Fibroblast of lung (primary cell): ENCODE data around the gene CNNM2. TPM values are rescaled to one million over a fixed set of nuclear protein-coding genes. Genes with fewer than 3 reads are reported as not detected.

Source experiments
- DNase-seq, 2 donors: peaks; one replicate each; pipeline versions ENCODE4 v3.0.0 to v3.0.0-alpha.2; 2010; ENCODE audit warnings: low read depth in 2 of 2
- H2AFZ ChIP-seq: 2 replicates; pipeline ENCODE4 v1.5.1; 2012; ENCODE audit warnings: low read length, control low read depth, inconsistent platforms
- H3K27ac ChIP-seq: 2 replicates; pipeline ENCODE4 v1.5.1; 2011; ENCODE audit warnings: low read length, control low read depth; ENCODE audit not compliant: insufficient read depth
- H3K27me3 ChIP-seq: 2 replicates; pipeline ENCODE4 v1.5.1; 2011; ENCODE audit warnings: mild to moderate bottlenecking, low read length; ENCODE audit not compliant: control insufficient read depth, insufficient read depth
- H3K36me3 ChIP-seq: 2 replicates; pipeline ENCODE4 v1.5.1; 2011; ENCODE audit warnings: low read length; ENCODE audit not compliant: control insufficient read depth, insufficient read depth
- H3K4me1 ChIP-seq: 2 replicates; pipeline ENCODE4 v1.5.1; 2011; ENCODE audit warnings: low read length; ENCODE audit not compliant: control insufficient read depth, insufficient read depth; ENCODE audit errors: extremely low read depth
- H3K4me2 ChIP-seq: 2 replicates; pipeline ENCODE4 v1.5.1; 2011; ENCODE audit warnings: low read length, control low read depth; ENCODE audit not compliant: insufficient read depth; ENCODE audit errors: extremely low read depth
- H3K4me3 ChIP-seq, 4 experiments: fragments of 200-600 bp in 1 of 4; sonication (generic) in 1 of 4; replicated peaks in 1 of 4; 2 replicates each; pipeline ENCODE4 v1.5.1; 2011 to 2016; ENCODE audit warnings: low read length in 4 of 4, low read depth in 3 of 4, mild to moderate bottlenecking in 3 of 4, control low read depth in 2 of 4, inconsistent platforms in 1 of 4, mixed read lengths in 1 of 4; ENCODE audit not compliant: insufficient read depth in 1 of 4; ENCODE audit errors: control extremely low read depth in 1 of 4
- H3K79me2 ChIP-seq: 2 replicates; pipeline ENCODE4 v1.5.1; 2012; ENCODE audit warnings: mild to moderate bottlenecking, low read length, inconsistent platforms; ENCODE audit not compliant: control insufficient read depth, insufficient read depth
- H3K9ac ChIP-seq: 2 replicates; pipeline ENCODE4 v1.5.1; 2011; ENCODE audit warnings: mild to moderate bottlenecking, low read length, control low read depth; ENCODE audit not compliant: insufficient read depth
- H3K9me3 ChIP-seq: 2 replicates; pipeline ENCODE4 v1.5.1; 2012; ENCODE audit warnings: low read depth, low read length; ENCODE audit not compliant: control insufficient read depth, insufficient read depth
- H4K20me1 ChIP-seq: 2 replicates; pipeline ENCODE4 v1.5.1; 2011; ENCODE audit warnings: low read length; ENCODE audit not compliant: control insufficient read depth, insufficient read depth; ENCODE audit errors: extremely low read depth
- CTCF ChIP-seq, 2 donors: IDR thresholded peaks in 1 of 2; conservative IDR thresholded peaks in 1 of 2; 1 replicate in 1 of 2; 2 replicates in 1 of 2; pipeline ENCODE4 v1.5.1; 2011 to 2012; ENCODE audit warnings: low read length in 2 of 2, control low read depth in 1 of 2, inconsistent platforms in 1 of 2, low read depth in 1 of 2, mild to moderate bottlenecking in 1 of 2
- EZH2 ChIP-seq: IDR thresholded peaks from 2 replicates; pipeline ENCODE4 v1.5.1; 2012; ENCODE audit warnings: low read length, control low read depth, mild to moderate bottlenecking; ENCODE audit errors: missing control alignments
- polyA plus RNA-seq, 2 donors: library from polyadenylated mRNA; depleted of rRNA in 1 of 2; stranded (reverse) in 1 of 2; unstranded in 1 of 2; fragments of >200 nt; gene quantifications; 2 replicates each; pipeline ENCODE4 v1.2.1, GENCODE V29; 2011 to 2012; ENCODE audit warnings: missing spikeins in 1 of 2
- total RNA-seq: library from RNA; depleted of rRNA; stranded (reverse); fragments of >200 nt; gene quantifications from 2 replicates; pipeline ENCODE4 v1.2.1, GENCODE V29; 2014

CNNM2 gene
- total and polyA plus RNA-seq, 2 donors (not counting 1 experiment from before 2014, with no cell fraction given): 3.4 to 6.1 TPM

GRCh38 chr10:103086261-103086660 lies 168.2 kb downstream of the CNNM2 start:
- Histone ChIP-seq H2AFZ (no peak overlapping the region), H3K27ac (no peak overlapping the region), H3K9me3 (no peaks in the 10 kb centered on the region), H3K79me2 (no peaks in the 10 kb centered on the region), H3K27me3 (no peaks in the 10 kb centered on the region), H3K9ac (no peak overlapping the region), H3K4me3 (no peak overlapping the region), H3K4me1 (no peaks in the 10 kb centered on the region), H4K20me1 (no peaks in the 10 kb centered on the region), H3K4me2 (no peak overlapping the region), H3K36me3 (peaks cover 5% of the 10 kb centered on the region)
- TF ChIP-seq CTCF (conservative IDR thresholded peaks at IDR 0.05 in 1 of 2, IDR thresholded peaks at IDR 0.05 in 1 of 2; ENCODE audit: low read depth in 1 of 2, low read length in 2 of 2) (no peak), EZH2 (no peak)
- DNase-seq: no peak

GRCh38 chr10:103086799-103087198 lies 168.7 kb downstream of the CNNM2 start:
- Histone ChIP-seq H3K27me3 (no peaks in the 10 kb centered on the region), H3K36me3 (peaks cover 5% of the 10 kb centered on the region), H3K9me3 (no peaks in the 10 kb centered on the region), H3K79me2 (no peaks in the 10 kb centered on the region), H3K4me1 (no peaks in the 10 kb centered on the region), H3K4me2 (no peak overlapping the region), H3K9ac (no peak overlapping the region), H4K20me1 (no peaks in the 10 kb centered on the region), H3K27ac (no peak overlapping the region), H3K4me3 (no peak overlapping the region), H2AFZ (no peak overlapping the region)
- TF ChIP-seq EZH2: no peak
- peak in 1 of 2 donors; percentile 11 for TF ChIP-seq CTCF (conservative IDR thresholded peaks at IDR 0.05 in 1 of 2, IDR thresholded peaks at IDR 0.05 in 1 of 2; ENCODE audit: low read depth in 1 of 2, low read length in 2 of 2)
- no peak for DNase-seq

- H3K79me2 ChIP-seq: no peaks in the 10 kb centered on the region
- TF ChIP-seq CTCF (conservative IDR thresholded peaks at IDR 0.05 in 1 of 2, IDR thresholded peaks at IDR 0.05 in 1 of 2; ENCODE audit: low read depth in 1 of 2, low read length in 2 of 2): no peak
- no peak for TF ChIP-seq EZH2
- H3K27me3 ChIP-seq: no peaks in the 10 kb centered on the region
- H3K9me3 ChIP-seq: no peaks in the 10 kb centered on the region
- H4K20me1 ChIP-seq: no peaks in the 10 kb centered on the region
- H3K36me3 ChIP-seq: peaks cover 9% of the 10 kb centered on the region
- no peak overlapping the region for H3K4me3 ChIP-seq
- H3K4me1 ChIP-seq: no peaks in the 10 kb centered on the region
- no peak for DNase-seq
- H3K9ac ChIP-seq: no peak overlapping the region
- no peak overlapping the region for H3K27ac ChIP-seq
- no peak overlapping the region for H2AFZ ChIP-seq
- H3K4me2 ChIP-seq: no peak overlapping the region
These were observed 171.4 kb downstream of the CNNM2 start for GRCh38 chr10:103089493-103089892.
